B cell (primary cell): Measurements from ENCODE around the gene FAM43A. TPM values are rescaled to one million over a fixed set of nuclear protein-coding genes. Genes with fewer than 3 reads are reported as not detected.
A peak's percentile ranks its signal among the peaks of the same experiment; 100 is the strongest.

Experiments
- ATAC-seq: fragments of 200-7000 bp; cut with Tn5 transposase; one replicate; pipeline ENCODE4 v1.10.0; 2021; ENCODE audit warnings: low read depth, mild to moderate bottlenecking, moderate number of reproducible peaks, moderate library complexity
- CTCF ChIA-PET: fragments of 350-600 bp; sonication (Branson Sonifier 250); formaldehyde crosslinking; loops from one replicate; lab custom pipeline; 2021; ENCODE audit warnings: antibody characterized with exemption, inconsistent platforms; lab: Charles Lee
- POLR2A ChIA-PET: fragments of 350-600 bp; sonication (Branson Sonifier 250); formaldehyde crosslinking; loops from one replicate; lab custom pipeline; 2021; ENCODE audit warnings: antibody characterized with exemption; lab: Charles Lee
- DNase-seq: peaks from one replicate; pipeline ENCODE4 v3.0.0; 2013
- H2AFZ ChIP-seq: 2 replicates; pipeline ENCODE4 v1.6.1; 2012; ENCODE audit warnings: mild to moderate bottlenecking, low read depth, low read length; ENCODE audit not compliant: insufficient read depth, poor library complexity, severe bottlenecking
- H3K27ac ChIP-seq, 2 donors: 1 replicate in 1 of 2; 2 replicates in 1 of 2; pipeline ENCODE4 v1.5.1; 2012 to 2013; ENCODE audit warnings: low read length in 2 of 2, mild to moderate bottlenecking in 2 of 2, moderate library complexity in 1 of 2
- H3K27me3 ChIP-seq, 4 experiments: fragments of 200-600 bp in 1 of 4; sonication (generic) in 1 of 4; replicated peaks in 1 of 4; 1 replicate in 2 of 4; 2 replicates in 2 of 4; pipeline versions ENCODE4 v1.6.1 to v1.7.0; 2013 to 2016; ENCODE audit warnings: low read length in 3 of 4, mild to moderate bottlenecking in 2 of 4, mixed read lengths in 1 of 4, moderate library complexity in 1 of 4; ENCODE audit not compliant: insufficient read depth in 4 of 4, control insufficient read depth in 3 of 4; ENCODE audit errors: control extremely low read depth in 1 of 4
- H3K36me3 ChIP-seq, 2 experiments: replicated peaks in 1 of 2; 1 replicate in 1 of 2; 2 replicates in 1 of 2; pipeline versions ENCODE4 v1.6.1 to v1.7.1; 2013; ENCODE audit warnings: low read length in 1 of 2; ENCODE audit not compliant: insufficient read depth in 2 of 2, control insufficient read depth in 1 of 2; ENCODE audit errors: control extremely low read depth in 1 of 2, extremely low read depth in 1 of 2
- H3K4me1 ChIP-seq, 2 donors: fragments of 200-600 bp in 1 of 2; sonication (generic) in 1 of 2; 1 replicate in 1 of 2; 2 replicates in 1 of 2; pipeline versions ENCODE4 v1.5.1 to v1.6.1; 2013 to 2017; ENCODE audit warnings: low read length in 2 of 2; ENCODE audit not compliant: control insufficient read depth in 2 of 2, insufficient read depth in 2 of 2
- H3K4me2 ChIP-seq: replicated peaks from 2 replicates; pipeline ENCODE3; 2012; ENCODE audit warnings: mild to moderate bottlenecking, low read depth, low read length; ENCODE audit not compliant: poor library complexity, severe bottlenecking
- H3K4me3 ChIP-seq, 5 experiments: fragments of 200-600 bp in 1 of 5; sonication (generic) in 1 of 5; 1 replicate in 3 of 5; 2 replicates in 2 of 5; pipeline versions ENCODE4 v1.5.1 to v1.7.0; 2011 to 2016; ENCODE audit warnings: low read length in 4 of 5, mild to moderate bottlenecking in 4 of 5, low read depth in 2 of 5, control low read depth in 1 of 5, moderate library complexity in 1 of 5; ENCODE audit not compliant: insufficient read depth in 1 of 5; ENCODE audit errors: control extremely low read depth in 1 of 5, extremely low read depth in 1 of 5
- H3K79me2 ChIP-seq: fragments of 200-600 bp; sonication (generic); one replicate; pipeline ENCODE4 v1.6.0; 2016; ENCODE audit warnings: low read length; ENCODE audit not compliant: control insufficient read depth, insufficient read depth
- H3K9ac ChIP-seq: fragments of 200-600 bp; sonication (generic); 2 replicates; pipeline ENCODE4 v1.6.1; 2017; ENCODE audit warnings: mild to moderate bottlenecking, low read length, moderate library complexity
- H3K9me3 ChIP-seq, 3 donors: one replicate each; pipeline versions ENCODE4 v1.6.1 to v1.7.1; 2013; ENCODE audit warnings: low read length in 2 of 3; ENCODE audit not compliant: control insufficient read depth in 2 of 3, insufficient read depth in 1 of 3; ENCODE audit errors: control extremely low read depth in 1 of 3
- H4K20me1 ChIP-seq: 2 replicates; pipeline ENCODE4 v1.6.0; 2012; ENCODE audit warnings: mild to moderate bottlenecking, low read length; ENCODE audit not compliant: insufficient read depth, control insufficient read depth, poor library complexity, severe bottlenecking
- H3K27ac Mint-ChIP-seq: one replicate; pipeline ENCODE4 v1.8.0; 2021; ENCODE audit warnings: mixed read lengths
- H3K27me3 Mint-ChIP-seq: one replicate; pipeline ENCODE4 v1.8.0; 2021; ENCODE audit warnings: mixed read lengths
- H3K4me1 Mint-ChIP-seq: one replicate; pipeline ENCODE4 v1.8.0; 2021; ENCODE audit warnings: mixed read lengths
- H3K4me3 Mint-ChIP-seq: one replicate; pipeline ENCODE4 v1.8.0; 2021; ENCODE audit warnings: mixed read lengths
- H3K9me3 Mint-ChIP-seq: one replicate; pipeline ENCODE4 v1.8.0; 2022; ENCODE audit warnings: mixed read lengths; ENCODE audit not compliant: insufficient read depth
- CTCF ChIP-seq: fragments of 200-600 bp; IDR thresholded peaks from one replicate; pipeline ENCODE4 v1.8.0; 2022; ENCODE audit warnings: antibody characterized with exemption, mild to moderate bottlenecking
- EZH2 ChIP-seq: IDR thresholded peaks from 2 replicates; pipeline ENCODE4 v1.6.1; 2012; ENCODE audit warnings: borderline replicate concordance, low read depth, mild to moderate bottlenecking, moderate library complexity, low read length; ENCODE audit not compliant: insufficient read depth, poor library complexity, severe bottlenecking
- WGBS: methylation state at CpG from one replicate; pipeline ENCODE4 v1.1.5; 2013; ENCODE audit warnings: missing lambda C conversion rate; ENCODE audit not compliant: insufficient coverage; 5-methylcytosine and 5-hydroxymethylcytosine counted together
- intact Hi-C: fragments of 100-400 bp; cut with micrococcal nuclease; formaldehyde crosslinking; loops from one replicate; pipeline ENCODE4 v1.10.0; 2022
- polyA plus RNA-seq: library from polyadenylated mRNA; depleted of rRNA; stranded (reverse); fragments of >200 nt; gene quantifications from 2 replicates; pipeline ENCODE4 v1.2.3, GENCODE V29; 2012
- total RNA-seq, 2 donors: library from RNA; stranded (reverse); fragments of 120-200 nt in 1 of 2; gene quantifications; 1 replicate in 1 of 2; 2 replicates in 1 of 2; pipeline versions ENCODE4 v1.2.3 to v1.2.4, GENCODE V29; 2013 to 2022

The FAM43A gene
- total and polyA plus RNA-seq, 2 donors (not counting 1 experiment from before 2014, with no cell fraction given) = 17.1 to 78.6 TPM

GRCh38 chr3:194682189-194682693 is 3.4 kb upstream of the FAM43A start:
- DNase-seq = no peak
- Mint-ChIP-seq H3K9me3 (no peaks in the 10 kb centered on the region), H3K27me3 (no peaks in the 10 kb centered on the region), H3K4me1 (peaks cover 41% of the 10 kb centered on the region), H3K27ac (peak overlapping the region; percentile 41), H3K4me3 (no peak overlapping the region)
- Histone ChIP-seq H3K4me1 (peaks cover 15 to 26% of the 10 kb centered on the region in 2 donors), H3K9ac (no peak overlapping the region), H3K27ac (no peak overlapping the region), H3K36me3 (peaks cover 0 to 2% of the 10 kb centered on the region in 2 experiments), H4K20me1 (peaks cover 14% of the 10 kb centered on the region), H3K79me2 (peaks cover 38% of the 10 kb centered on the region), H3K9me3 (peaks cover 0 to 4% (median 0%) of the 10 kb centered on the region in 3 donors), H3K4me3 (no peak overlapping the region), H3K4me2 (no peak overlapping the region), H3K27me3 (no peaks in the 10 kb centered on the region), H2AFZ (peak overlapping the region; percentile 29)
- intact Hi-C loops = loop anchor here (1.0 to 10.0 kb wide), 7 partner anchors 10 to 589 kb away; partner anchors contain the start of genes LSG1 and XXYLT1
- WGBS = 47% methylated on average over 4 of the region's 4 CpGs
- ChIA-PET POLR2A (interaction anchor here (0.7 to 1.4 kb wide), 7 partner anchors 9 to 861 kb away, joined by 3 to 9 read pairs (median 4); partner anchors contain the start of genes LSG1, PPP1R2 and XXYLT1), CTCF (interaction anchor here (0.6 to 13.4 kb wide), 80 partner anchors 9 to 860 kb away, joined by 3 to 231 read pairs (median 4); partner anchors contain the start of genes LSG1 and XXYLT1)
- TF ChIP-seq EZH2 (no peak), CTCF (no peak)
- no peak for ATAC-seq
